HEK293 (cell line): Measurements from ENCODE around the gene CUL9.

ENCODE experiments used
- ZNF2 ChIP-seq: fragments of 450-650 bp; formaldehyde crosslinking; IDR thresholded peaks from 2 replicates; pipeline ENCODE4 v1.5.1; 2016; ENCODE audit warnings: missing biosample characterization, missing genetic modification characterization
- TF ChIP-seq, protein P1 (sequence below): fragments of 450-650 bp; formaldehyde crosslinking; IDR thresholded peaks from 2 replicates; pipeline ENCODE4 v1.5.1; 2016; ENCODE audit warnings: missing biosample characterization, missing genetic modification characterization

DNA sequence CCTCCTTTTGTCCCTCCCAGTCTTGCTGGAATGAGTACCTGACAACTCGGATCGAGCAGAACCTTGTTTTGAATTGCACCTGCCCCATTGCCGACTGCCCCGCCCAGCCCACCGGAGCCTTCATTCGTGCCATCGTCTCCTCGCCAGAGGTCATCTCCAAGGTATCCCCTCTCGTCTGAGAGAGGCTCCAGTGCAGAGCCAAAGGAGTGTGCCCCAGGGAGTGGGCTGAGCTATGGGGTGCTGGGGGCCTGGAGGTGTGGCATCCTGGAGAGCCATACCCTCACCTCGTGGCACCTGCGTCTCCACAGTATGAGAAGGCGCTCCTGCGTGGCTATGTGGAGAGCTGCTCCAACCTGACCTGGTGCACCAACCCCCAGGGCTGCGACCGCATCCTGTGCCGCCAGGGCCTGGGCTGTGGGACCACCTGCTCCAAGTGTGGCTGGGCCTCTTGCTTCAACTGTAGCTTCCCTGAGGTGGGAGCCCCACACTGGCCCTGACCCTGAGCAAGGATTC is 38.5 kb downstream of the CUL9 start:
- TF ChIP-seq ZNF2 (tag by site-specific recombination), result no peak
- TF ChIP-seq, protein P1, sequence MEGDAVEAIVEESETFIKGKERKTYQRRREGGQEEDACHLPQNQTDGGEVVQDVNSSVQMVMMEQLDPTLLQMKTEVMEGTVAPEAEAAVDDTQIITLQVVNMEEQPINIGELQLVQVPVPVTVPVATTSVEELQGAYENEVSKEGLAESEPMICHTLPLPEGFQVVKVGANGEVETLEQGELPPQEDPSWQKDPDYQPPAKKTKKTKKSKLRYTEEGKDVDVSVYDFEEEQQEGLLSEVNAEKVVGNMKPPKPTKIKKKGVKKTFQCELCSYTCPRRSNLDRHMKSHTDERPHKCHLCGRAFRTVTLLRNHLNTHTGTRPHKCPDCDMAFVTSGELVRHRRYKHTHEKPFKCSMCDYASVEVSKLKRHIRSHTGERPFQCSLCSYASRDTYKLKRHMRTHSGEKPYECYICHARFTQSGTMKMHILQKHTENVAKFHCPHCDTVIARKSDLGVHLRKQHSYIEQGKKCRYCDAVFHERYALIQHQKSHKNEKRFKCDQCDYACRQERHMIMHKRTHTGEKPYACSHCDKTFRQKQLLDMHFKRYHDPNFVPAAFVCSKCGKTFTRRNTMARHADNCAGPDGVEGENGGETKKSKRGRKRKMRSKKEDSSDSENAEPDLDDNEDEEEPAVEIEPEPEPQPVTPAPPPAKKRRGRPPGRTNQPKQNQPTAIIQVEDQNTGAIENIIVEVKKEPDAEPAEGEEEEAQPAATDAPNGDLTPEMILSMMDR (tag by site-specific recombination), result no peak
